COLO668 (cell line): ENCODE data around the gene IL1RAPL1.

ENCODE experiments used
- DNase-seq: peaks from one replicate; lab custom pipeline; 2025; ENCODE audit not compliant: unreplicated experiment; lab: John Stamatoyannopoulos, UW

IL1RAPL1 gene

DNA sequence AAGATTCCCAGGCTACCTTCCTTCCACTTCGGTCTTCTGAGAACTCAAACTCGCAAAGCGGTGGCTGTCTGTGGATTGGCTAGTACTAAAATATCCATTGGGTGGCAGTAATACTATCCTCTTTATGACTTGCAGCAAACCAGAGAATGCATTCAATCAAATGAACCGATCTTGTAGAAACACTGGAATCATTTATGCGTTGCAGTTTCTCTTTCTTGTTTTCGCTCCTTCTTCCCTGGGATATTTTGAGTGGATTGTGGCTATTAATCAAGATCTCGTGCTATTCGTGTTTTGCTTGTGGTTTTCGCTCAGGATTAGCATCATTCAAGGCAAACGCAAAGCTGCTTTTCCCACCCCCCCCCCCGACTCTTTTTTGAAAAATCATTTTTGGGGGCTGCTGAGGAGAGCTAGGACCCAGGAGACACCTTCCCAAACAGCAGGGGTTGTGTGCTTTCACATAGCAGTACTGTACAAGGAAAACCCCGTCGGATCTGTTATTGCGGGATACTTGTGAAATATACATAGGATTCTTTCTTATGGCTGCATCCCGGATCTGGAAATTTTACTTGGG is at the start of gene IL1RAPL1:
Gene IL1RAPL1 (plus strand): TSS at position 466 of the 571 bp plus-strand sequence.
- DNase-seq: no peak

GRCh38 chrX:28542791-28543190 is 44.5 kb upstream of the IL1RAPL1 start:
- DNase-seq: no peak

GRCh38 chrX:28549838-28550237 is 37.4 kb upstream of the IL1RAPL1 start:
- no peak for DNase-seq

- DNase-seq: no peak
These were observed 36.8 kb upstream of the IL1RAPL1 start for GRCh38 chrX:28550331-28550872.

DNA sequence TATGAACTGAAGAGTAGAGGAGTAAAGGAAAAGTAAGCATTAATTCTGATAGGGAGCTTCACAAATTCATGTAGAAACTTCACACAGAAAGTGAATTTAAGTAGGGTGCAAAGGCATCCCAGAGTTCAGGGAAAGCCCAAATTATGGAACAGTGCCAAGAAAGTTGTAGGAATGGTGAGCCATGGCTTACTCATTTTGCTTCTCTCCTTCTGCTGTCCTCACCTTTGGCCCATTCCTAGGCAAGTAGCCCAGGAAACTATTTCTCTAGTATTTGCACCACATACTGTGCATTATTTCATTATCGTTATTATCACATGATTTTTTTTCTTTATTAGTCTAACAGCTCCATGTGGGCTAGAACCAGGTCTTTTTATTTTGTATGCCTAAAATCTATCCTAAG is 34.9 kb upstream of the IL1RAPL1 start:
- DNase-seq: no peak

- DNase-seq: no peak
These were observed 34.1 kb upstream of the IL1RAPL1 start for GRCh38 chrX:28552882-28553829.

DNA sequence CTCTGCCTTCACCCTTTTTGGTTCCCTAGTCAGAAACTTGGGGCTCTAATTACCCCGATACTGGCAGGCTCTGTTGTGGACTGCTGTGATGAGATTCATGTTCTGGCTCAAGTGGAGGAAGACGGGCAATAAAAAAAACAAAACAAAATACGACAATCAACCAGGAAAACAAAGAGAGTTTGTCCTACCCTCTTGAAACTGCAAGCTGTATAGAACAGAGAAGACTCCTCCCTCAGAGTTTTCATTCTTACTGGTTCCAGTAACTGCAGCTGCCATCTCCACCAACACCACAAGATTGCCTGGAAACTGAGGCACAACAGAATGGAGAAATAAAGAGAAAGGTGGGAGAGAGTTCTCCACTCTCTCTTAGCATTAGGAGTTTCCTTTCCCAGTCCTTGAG is 11.1 kb upstream of the IL1RAPL1 start:
- no peak for DNase-seq

DNA sequence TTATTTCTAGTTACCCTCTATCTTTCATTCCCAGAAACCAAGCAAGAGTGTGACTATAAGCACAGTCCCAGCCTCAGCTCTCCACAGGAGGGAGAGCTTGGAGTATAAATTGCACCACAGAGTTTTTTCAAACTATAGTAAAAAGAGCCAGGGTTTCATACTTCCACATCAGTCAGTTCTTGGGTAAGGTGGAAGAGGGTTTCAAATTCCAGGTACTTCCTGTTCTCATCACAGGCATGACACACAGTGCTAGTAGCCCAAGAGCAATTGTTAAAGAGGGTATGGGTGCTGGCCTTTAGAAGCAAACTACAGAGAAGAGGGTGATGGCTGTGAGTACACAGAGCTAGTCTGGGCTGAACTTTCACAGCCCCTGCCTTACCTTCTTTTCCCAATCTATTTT is 5.7 kb upstream of the IL1RAPL1 start:
- DNase-seq: no peak

GRCh38 chrX:28582511-28582910 is 4.7 kb upstream of the IL1RAPL1 start:
- no peak for DNase-seq

GRCh38 chrX:28584025-28584424 is 3.2 kb upstream of the IL1RAPL1 start:
- no peak for DNase-seq

DNA sequence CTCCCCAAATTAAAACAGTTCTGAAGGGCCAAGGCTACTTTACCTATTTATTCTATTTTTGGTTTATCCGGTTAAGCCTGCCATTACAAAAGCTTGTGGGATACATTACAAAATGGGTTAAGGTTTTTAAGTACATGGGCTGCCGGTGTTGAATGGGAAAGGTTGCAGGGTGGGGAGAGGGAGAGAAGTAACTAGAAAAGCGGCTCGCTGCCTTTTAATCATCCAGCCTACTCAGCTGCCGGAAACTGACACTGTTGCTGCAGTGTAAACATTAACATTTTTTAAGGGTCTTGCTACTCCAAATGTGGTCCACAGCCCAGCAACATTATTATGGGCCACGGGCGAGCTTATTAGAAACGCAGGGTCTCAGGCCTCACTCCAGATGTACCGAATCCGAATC is 1.5 kb upstream of the IL1RAPL1 start:
- no peak for DNase-seq

DNA sequence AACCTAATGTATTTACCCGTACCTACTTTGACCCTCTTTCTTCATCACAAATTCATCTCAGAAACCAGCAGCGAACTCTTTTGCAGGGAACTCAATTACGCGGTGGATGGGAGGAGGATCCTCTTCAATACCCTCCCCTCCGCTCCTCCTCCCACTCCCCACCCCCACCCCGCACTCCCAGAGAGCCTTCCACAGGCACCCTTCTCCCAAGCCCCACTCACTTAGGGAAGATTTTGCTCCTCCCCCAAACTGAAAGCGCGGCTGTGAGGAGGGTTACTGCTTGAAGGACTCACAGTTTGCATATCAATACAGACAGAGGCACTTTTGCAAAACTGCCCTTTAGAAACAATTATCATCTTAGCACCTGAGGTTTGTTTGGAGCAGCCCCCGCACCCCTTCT is 960 bp upstream of the IL1RAPL1 start:
- no peak for DNase-seq

- DNase-seq: no peak
These were observed 1.8 kb downstream of the IL1RAPL1 start for GRCh38 chrX:28589046-28589445.

DNA sequence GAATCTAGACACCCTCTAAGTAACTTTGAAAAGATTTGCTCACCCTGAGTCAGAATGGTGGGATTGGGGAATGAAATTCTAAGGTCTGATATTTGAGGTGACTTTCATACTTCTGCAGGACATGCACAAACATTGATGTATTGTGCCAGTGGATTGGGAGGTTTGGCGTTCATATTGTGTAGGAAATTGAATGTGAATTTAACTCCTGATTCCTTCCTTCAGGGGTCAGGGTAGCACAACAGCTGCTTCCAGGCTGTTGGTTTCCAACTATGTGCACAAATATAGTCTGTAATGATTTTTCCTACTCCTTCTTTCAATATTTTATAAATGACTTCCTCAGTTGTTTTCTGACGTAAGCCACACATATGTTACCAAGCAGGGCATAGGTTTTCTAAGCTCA is 3.1 kb downstream of the IL1RAPL1 start:
- DNase-seq: no peak

GRCh38 chrX:28591542-28591941 is 4.3 kb downstream of the IL1RAPL1 start:
- no peak for DNase-seq

GRCh38 chrX:28595346-28595745 is 8.1 kb downstream of the IL1RAPL1 start:
- no peak for DNase-seq

DNA sequence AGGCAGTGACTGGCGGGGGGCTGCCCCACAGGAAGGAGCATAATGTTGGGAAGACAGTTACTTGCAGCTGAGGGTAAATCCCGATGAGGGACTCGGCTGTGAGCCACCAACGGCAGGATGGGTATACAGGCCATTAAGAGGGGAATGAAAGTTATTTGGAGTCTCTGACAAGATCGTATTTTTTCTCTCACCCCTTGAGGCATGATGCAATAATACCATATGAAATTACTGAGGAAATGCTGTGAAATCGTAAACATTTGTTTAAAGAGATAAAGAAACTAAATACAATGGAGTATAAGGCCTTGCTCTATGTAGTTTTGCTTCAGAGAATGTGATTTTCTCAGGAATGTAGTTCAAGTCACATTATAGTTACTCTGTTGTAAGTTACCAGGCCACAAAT is 12.7 kb downstream of the IL1RAPL1 start:
- no peak for DNase-seq

DNA sequence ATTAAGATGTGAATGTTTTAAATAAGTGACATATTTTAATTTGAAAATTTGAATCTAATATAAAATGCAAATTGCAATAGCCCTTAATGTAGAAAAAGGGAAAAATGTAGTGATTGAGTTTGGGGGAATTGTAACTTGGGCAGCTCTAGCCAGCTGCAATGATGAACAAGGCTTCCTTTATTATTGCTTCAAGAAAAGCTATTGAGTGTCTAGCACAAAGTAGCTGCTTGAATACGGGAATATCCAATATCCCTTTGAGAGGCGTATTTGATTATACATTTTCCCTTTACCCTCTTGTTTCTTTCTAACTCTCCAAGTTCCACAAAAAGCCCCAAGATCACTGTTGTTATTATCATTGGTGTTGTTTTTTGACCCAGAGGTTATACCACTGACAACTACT is 21.8 kb downstream of the IL1RAPL1 start:
- no peak for DNase-seq

DNA sequence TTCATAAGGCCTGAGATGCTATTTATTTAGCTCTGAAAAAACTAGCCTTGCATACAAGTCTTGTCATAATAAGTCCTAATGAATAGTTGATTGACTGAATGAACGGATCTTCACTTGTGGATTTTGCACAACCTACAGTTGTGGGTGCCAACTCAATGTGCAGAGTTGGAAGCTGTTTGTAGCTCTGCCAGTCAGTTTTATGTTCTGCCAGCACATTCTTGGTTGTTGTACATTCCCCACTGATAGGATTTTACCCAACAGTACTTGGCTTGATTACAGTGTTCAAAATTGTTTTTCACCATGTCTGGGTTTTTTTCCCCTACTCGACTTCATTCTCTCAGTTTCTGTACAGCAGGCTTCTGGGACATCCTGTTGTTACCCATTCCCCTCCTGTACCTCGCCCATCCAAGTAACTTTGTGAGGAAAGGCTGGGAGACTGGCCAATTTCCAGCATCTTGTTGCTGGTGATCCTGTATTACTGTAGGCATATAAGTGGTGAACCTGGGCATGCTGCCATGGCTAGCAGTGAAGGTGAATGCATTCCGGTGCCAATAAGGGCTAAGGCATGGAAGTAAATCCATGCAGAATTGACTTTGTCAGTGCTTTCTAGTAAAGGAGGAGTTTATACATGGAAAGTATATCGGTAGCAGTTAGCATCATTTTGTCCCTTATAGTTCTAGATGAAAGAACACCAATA is 22.8 kb downstream of the IL1RAPL1 start:
- no peak for DNase-seq

- DNase-seq: no peak
These were observed 23.5 kb downstream of the IL1RAPL1 start for GRCh38 chrX:28610746-28611145.

DNA sequence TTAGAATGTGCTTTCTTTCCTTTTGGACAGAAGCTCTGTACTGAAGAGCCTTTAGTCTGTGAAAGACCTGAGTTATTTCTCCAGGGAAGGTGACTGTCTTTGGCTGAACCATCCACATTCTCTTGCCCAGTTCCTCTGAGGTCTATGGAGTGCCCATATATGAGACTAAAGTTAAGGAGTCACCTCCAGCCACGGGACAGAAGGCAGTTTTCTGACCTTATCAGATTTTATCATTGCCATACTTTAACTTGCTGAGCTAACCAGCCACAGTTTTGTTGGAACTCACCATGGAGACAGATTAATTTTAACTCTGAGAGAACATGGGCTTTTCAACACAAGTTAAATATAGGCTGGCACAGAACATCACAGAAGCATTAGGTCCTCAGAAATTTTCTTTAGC is 26.3 kb downstream of the IL1RAPL1 start:
- DNase-seq: no peak

DNA sequence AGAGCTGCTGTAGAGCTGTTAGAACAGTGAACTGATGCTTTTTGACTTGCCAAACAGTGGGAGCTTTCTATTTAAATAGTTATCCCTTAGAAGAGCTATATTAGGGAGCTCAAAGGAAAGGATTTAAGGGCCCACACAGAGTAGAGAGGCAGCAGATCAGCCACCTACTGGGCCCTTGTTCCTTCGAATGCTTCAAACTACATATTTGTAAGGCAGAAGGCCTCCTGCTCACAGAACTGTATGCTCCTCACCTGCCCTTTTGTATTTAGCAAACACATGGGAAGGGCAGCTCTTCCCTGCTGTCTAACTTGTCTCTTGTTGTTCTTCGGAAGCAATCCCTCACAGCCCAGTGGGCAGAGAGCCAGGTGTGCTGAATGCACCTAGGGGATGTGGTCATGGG is 38.0 kb downstream of the IL1RAPL1 start:
- DNase-seq: no peak
